OCI-M1 (cell line): Measurements from ENCODE around the gene SCLY.

ENCODE experiments used
- DNase-seq: peaks from one replicate; lab custom pipeline; 2025; lab: John Stamatoyannopoulos, UW

Gene SCLY

GRCh38 chr2:238069877-238070276 lies 9.1 kb downstream of the SCLY start:
- DNase-seq: no peak

GRCh38 chr2:238075397-238075796 lies 14.6 kb downstream of the SCLY start:
- no peak for DNase-seq

- DNase-seq: peak; percentile 31
Measured at GRCh38 chr2:238077292-238077691, 16.5 kb downstream of the SCLY start.

- DNase-seq: no peak
Measured at GRCh38 chr2:238079874-238080327, 19.1 kb downstream of the SCLY start.

- no peak for DNase-seq
Measured at GRCh38 chr2:238080518-238080917, 19.7 kb downstream of the SCLY start.

- no peak for DNase-seq
Measured at GRCh38 chr2:238081150-238081549, 20.3 kb downstream of the SCLY start.

GRCh38 chr2:238081561-238081960 lies 20.8 kb downstream of the SCLY start:
- no peak for DNase-seq

GRCh38 chr2:238082151-238082550 lies 21.4 kb downstream of the SCLY start:
- DNase-seq: no peak

GRCh38 chr2:238082827-238083226 lies 22.0 kb downstream of the SCLY start:
- DNase-seq: no peak

- DNase-seq: no peak
Measured at GRCh38 chr2:238083919-238084318, 23.1 kb downstream of the SCLY start.

- DNase-seq: no peak
Measured at GRCh38 chr2:238084761-238085160, 24.0 kb downstream of the SCLY start.

- DNase-seq: no peak
Measured at GRCh38 chr2:238085899-238086298, 25.1 kb downstream of the SCLY start.

- DNase-seq: no peak
Measured at GRCh38 chr2:238087211-238087610, 26.4 kb downstream of the SCLY start.

GRCh38 chr2:238090887-238091286 lies 30.1 kb downstream of the SCLY start:
- no peak for DNase-seq

GRCh38 chr2:238091436-238092060 lies 30.7 kb downstream of the SCLY start:
- DNase-seq: no peak

- DNase-seq: no peak
Measured at GRCh38 chr2:238092486-238093035, 31.8 kb downstream of the SCLY start.

GRCh38 chr2:238093181-238094140 lies 32.7 kb downstream of the SCLY start:
- DNase-seq: no peak

GRCh38 chr2:238094438-238095022 lies 33.7 kb downstream of the SCLY start:
- DNase-seq: no peak

GRCh38 chr2:238095143-238095542 lies 34.3 kb downstream of the SCLY start:
- no peak for DNase-seq

- no peak for DNase-seq
Measured at GRCh38 chr2:238096311-238097011, 35.7 kb downstream of the SCLY start.

- DNase-seq: no peak
Measured at GRCh38 chr2:238097201-238097987, 36.6 kb downstream of the SCLY start.
